GM23338 (cell line): Measurements from ENCODE around the gene ARID3A. TPM values are rescaled to one million over a fixed set of nuclear protein-coding genes. Genes with fewer than 3 reads are reported as not detected.

Experiments used
- ETS1 ChIP-seq: IDR thresholded peaks from 2 replicates; pipeline ENCODE4 v1.6.1; 2016; ENCODE audit warnings: antibody characterized with exemption
- EZH2 ChIP-seq: fragments of 200-600 bp; sonication (generic); IDR thresholded peaks from one replicate; pipeline ENCODE4 v1.8.0; 2017; ENCODE audit warnings: antibody characterized with exemption, mild to moderate bottlenecking, low read depth; ENCODE audit not compliant: unreplicated experiment
- EZH2phosphoT487 ChIP-seq: fragments of 200-600 bp; sonication (generic); IDR thresholded peaks from one replicate; pipeline ENCODE4 v1.8.1; 2018; ENCODE audit warnings: antibody characterized with exemption; ENCODE audit not compliant: unreplicated experiment
- JUNB ChIP-seq: IDR thresholded peaks from one replicate; pipeline ENCODE4 v1.6.1; 2016; ENCODE audit warnings: antibody characterized with exemption; ENCODE audit not compliant: unreplicated experiment
- REST ChIP-seq: IDR thresholded peaks from one replicate; pipeline ENCODE4 v1.6.1; 2018; ENCODE audit warnings: antibody characterized with exemption; ENCODE audit not compliant: unreplicated experiment
- STAT1 ChIP-seq: IDR thresholded peaks from one replicate; pipeline ENCODE4 v1.6.1; 2016; ENCODE audit warnings: antibody characterized with exemption; ENCODE audit not compliant: unreplicated experiment
- ZNF462 ChIP-seq: fragments of 250-450 bp; sonication (Bioruptor Pico); IDR thresholded peaks from 2 replicates; pipeline ENCODE4 v1.5.0; 2020; ENCODE audit warnings: mild to moderate bottlenecking, moderate library complexity
- polyA plus RNA-seq: library from polyadenylated mRNA; unstranded; fragments of >200 nt; fragmentation: Nextera tagmentation; extraction: Ambion mirVana; gene quantifications from 2 replicates; pipeline ENCODE4 v1.2.1, GENCODE V29; 2016
- total RNA-seq: library from RNA; depleted of rRNA; stranded (reverse); fragments of >200 nt; shearing (Covaris generic); gene quantifications from 2 replicates; pipeline ENCODE4 v1.2.3, GENCODE V29; 2014

ARID3A gene
- total and polyA plus RNA-seq, 2 experiments from 2014 or later, result 33.6 to 51.6 TPM

- TF ChIP-seq ZNF462, result no peak
- TF ChIP-seq EZH2phosphoT487, result no peak
- no peak for TF ChIP-seq ETS1
- TF ChIP-seq EZH2, result no peak
- no peak for TF ChIP-seq JUNB
- no peak for TF ChIP-seq REST
- TF ChIP-seq STAT1, result no peak
Observed at GRCh38 chr19:1003283-1003682, 77.4 kb downstream of the ARID3A start (continued).
